ENCODE measurements around the gene FLRT2. TPM values are rescaled to one million over a fixed set of nuclear protein-coding genes. Genes with fewer than 3 reads are reported as not detected.

FLRT2 gene
- polyA plus RNA-seq, 1 donor, result 46.9 TPM

- H3K27me3 ChIP-seq (ENCODE audit: control insufficient read depth, insufficient read depth, low read length), result no peaks in the 10 kb centered on the region
- WGBS (ENCODE audit: insufficient coverage, low lambda C conversion rate), result no CpG with 5 or more reads among the region's 1 CpG
- H3K4me3 ChIP-seq (ENCODE audit: low read length), result no peak overlapping the region
- H3K36me3 ChIP-seq (ENCODE audit: control insufficient read depth, insufficient read depth, low read length), result no peaks in the 10 kb centered on the region
- DNase-seq, result peak; percentile 29 to 59
- no peaks in the 10 kb centered on the region for H3K9me3 ChIP-seq (ENCODE audit: control insufficient read depth, low read depth, low read length)
- no peaks in the 10 kb centered on the region for H3K4me1 ChIP-seq (ENCODE audit: control insufficient read depth, insufficient read depth, low read length)
- no peak overlapping the region for H3K27ac ChIP-seq (ENCODE audit: low read length)
Observed at GRCh38 chr14:85688006-85688405, 158.1 kb downstream of the FLRT2 start.

GRCh38 chr14:85695300-85695699 is 165.4 kb downstream of the FLRT2 start:
- Histone ChIP-seq H3K4me3 (ENCODE audit: low read length) (no peak overlapping the region), H3K27me3 (ENCODE audit: control insufficient read depth, insufficient read depth, low read length) (no peaks in the 10 kb centered on the region), H3K27ac (ENCODE audit: low read length) (no peak overlapping the region), H3K36me3 (ENCODE audit: control insufficient read depth, insufficient read depth, low read length) (no peaks in the 10 kb centered on the region), H3K4me1 (ENCODE audit: control insufficient read depth, insufficient read depth, low read length) (no peaks in the 10 kb centered on the region), H3K9me3 (ENCODE audit: control insufficient read depth, low read depth, low read length) (no peaks in the 10 kb centered on the region)
- WGBS (ENCODE audit: insufficient coverage, low lambda C conversion rate), result no CpG with 5 or more reads among the region's 2 CpGs
- no peak for DNase-seq

GRCh38 chr14:85701116-85701515 is 171.2 kb downstream of the FLRT2 start:
- Histone ChIP-seq H3K9me3 (ENCODE audit: control insufficient read depth, low read depth, low read length) (no peaks in the 10 kb centered on the region), H3K36me3 (ENCODE audit: control insufficient read depth, insufficient read depth, low read length) (no peaks in the 10 kb centered on the region), H3K4me1 (ENCODE audit: control insufficient read depth, insufficient read depth, low read length) (no peaks in the 10 kb centered on the region), H3K27me3 (ENCODE audit: control insufficient read depth, insufficient read depth, low read length) (no peaks in the 10 kb centered on the region), H3K4me3 (ENCODE audit: low read length) (no peak overlapping the region), H3K27ac (ENCODE audit: low read length) (no peak overlapping the region)
- no CpG with 5 or more reads among the region's 6 CpGs for WGBS (ENCODE audit: insufficient coverage, low lambda C conversion rate)
- no peak for DNase-seq

- Histone ChIP-seq H3K36me3 (ENCODE audit: control insufficient read depth, insufficient read depth, low read length) (no peaks in the 10 kb centered on the region), H3K4me1 (ENCODE audit: control insufficient read depth, insufficient read depth, low read length) (no peaks in the 10 kb centered on the region), H3K27ac (ENCODE audit: low read length) (no peak overlapping the region), H3K27me3 (ENCODE audit: control insufficient read depth, insufficient read depth, low read length) (no peaks in the 10 kb centered on the region), H3K9me3 (ENCODE audit: control insufficient read depth, low read depth, low read length) (no peaks in the 10 kb centered on the region), H3K4me3 (ENCODE audit: low read length) (no peak overlapping the region)
- DNase-seq, result peak in 1 of 2 donors; percentile 2
- WGBS (ENCODE audit: insufficient coverage, low lambda C conversion rate), result 62% methylated on average over 2 of the region's 3 CpGs
Observed at GRCh38 chr14:85701763-85702162, 171.8 kb downstream of the FLRT2 start.

- Histone ChIP-seq H3K27ac (ENCODE audit: low read length) (no peak overlapping the region), H3K4me1 (ENCODE audit: control insufficient read depth, insufficient read depth, low read length) (no peaks in the 10 kb centered on the region)
- 80% methylated on average over 1 of the region's 1 CpG for WGBS (ENCODE audit: insufficient coverage, low lambda C conversion rate)
Observed at GRCh38 chr14:85702191-85702590, 172.2 kb downstream of the FLRT2 start.

GRCh38 chr14:85702997-85703396 is 173.1 kb downstream of the FLRT2 start:
- 100% methylated on average over 1 of the region's 3 CpGs for WGBS (ENCODE audit: insufficient coverage, low lambda C conversion rate)
- no peak overlapping the region for H3K4me3 ChIP-seq (ENCODE audit: low read length)
- no peaks in the 10 kb centered on the region for H3K9me3 ChIP-seq (ENCODE audit: control insufficient read depth, low read depth, low read length)
- no peak for DNase-seq
- H3K36me3 ChIP-seq (ENCODE audit: control insufficient read depth, insufficient read depth, low read length), result no peaks in the 10 kb centered on the region
- H3K4me1 ChIP-seq (ENCODE audit: control insufficient read depth, insufficient read depth, low read length), result no peaks in the 10 kb centered on the region
- no peak overlapping the region for H3K27ac ChIP-seq (ENCODE audit: low read length)
- no peaks in the 10 kb centered on the region for H3K27me3 ChIP-seq (ENCODE audit: control insufficient read depth, insufficient read depth, low read length)

More at GRCh38 chr14:85702191-85702590, 172.2 kb downstream of the FLRT2 start:
- Histone ChIP-seq H3K36me3 (ENCODE audit: control insufficient read depth, insufficient read depth, low read length) (no peaks in the 10 kb centered on the region), H3K27me3 (ENCODE audit: control insufficient read depth, insufficient read depth, low read length) (no peaks in the 10 kb centered on the region), H3K9me3 (ENCODE audit: control insufficient read depth, low read depth, low read length) (no peaks in the 10 kb centered on the region), H3K4me3 (ENCODE audit: low read length) (no peak overlapping the region)
- no peak for DNase-seq

Data from large intestine (tissue), 3 donors.